Measurements from ENCODE around the gene GRHPR. TPM values are rescaled to one million over a fixed set of nuclear protein-coding genes. Genes with fewer than 3 reads are reported as not detected.
"Not testable (repeated sequence)": the region's sequence is repeated elsewhere in the genome, so short reads cannot be mapped to it uniquely, and the experiment has no call there.

GRHPR gene
- total RNA-seq, 1 donor: 184 TPM

GRCh38 chr9:37420271-37421215, 2.0 kb upstream of the GRHPR start:
- DNase-seq (ENCODE audit: low read depth in 2 of 3, low spot score in 2 of 3): no peak

- no peak for DNase-seq (ENCODE audit: low read depth in 2 of 3, low spot score in 2 of 3)
These were observed 595 bp upstream of the GRHPR start for GRCh38 chr9:37421914-37422288.

- no peak for DNase-seq (ENCODE audit: low read depth in 2 of 3, low spot score in 2 of 3)
These were observed 1.0 kb downstream of the GRHPR start for GRCh38 chr9:37423508-37423907.

- DNase-seq (ENCODE audit: low read depth in 2 of 3, low spot score in 2 of 3): no peak
These were observed 1.7 kb downstream of the GRHPR start for GRCh38 chr9:37424204-37424685.

GRCh38 chr9:37424686-37425297, 2.3 kb downstream of the GRHPR start:
- no peak for DNase-seq (ENCODE audit: low read depth in 2 of 3, low spot score in 2 of 3)

GRCh38 chr9:37425298-37425752, 2.8 kb downstream of the GRHPR start:
- DNase-seq (ENCODE audit: low read depth in 2 of 3, low spot score in 2 of 3): no peak

GRCh38 chr9:37426431-37426830, 3.9 kb downstream of the GRHPR start:
- not testable (repeated sequence) for DNase-seq (ENCODE audit: low read depth in 2 of 3, low spot score in 2 of 3)

GRCh38 chr9:37426846-37427245, 4.3 kb downstream of the GRHPR start:
- DNase-seq (ENCODE audit: low read depth in 2 of 3, low spot score in 2 of 3): no peak

GRCh38 chr9:37428345-37428744, 5.8 kb downstream of the GRHPR start:
- no peak for DNase-seq (ENCODE audit: low read depth in 2 of 3, low spot score in 2 of 3)

GRCh38 chr9:37429441-37430285, 7.2 kb downstream of the GRHPR start:
- no peak for DNase-seq (ENCODE audit: low read depth in 2 of 3, low spot score in 2 of 3)

- DNase-seq (ENCODE audit: low read depth in 2 of 3, low spot score in 2 of 3): no peak
These were observed 8.5 kb downstream of the GRHPR start for GRCh38 chr9:37430841-37431597.

GRCh38 chr9:37432020-37432419, 9.5 kb downstream of the GRHPR start:
- DNase-seq (ENCODE audit: low read depth in 2 of 3, low spot score in 2 of 3): no peak

- no peak for DNase-seq (ENCODE audit: low read depth in 2 of 3, low spot score in 2 of 3)
These were observed 11.4 kb downstream of the GRHPR start for GRCh38 chr9:37433867-37434371.

- DNase-seq (ENCODE audit: low read depth in 2 of 3, low spot score in 2 of 3): no peak
These were observed 14.0 kb downstream of the GRHPR start for GRCh38 chr9:37436540-37436939.

- DNase-seq (ENCODE audit: low read depth in 2 of 3, low spot score in 2 of 3): no peak
These were observed 14.5 kb downstream of the GRHPR start for GRCh38 chr9:37437010-37437409.

GRCh38 chr9:37437621-37438020, 15.1 kb downstream of the GRHPR start:
- no peak for DNase-seq (ENCODE audit: low read depth in 2 of 3, low spot score in 2 of 3)

GRCh38 chr9:37438359-37438758, 15.9 kb downstream of the GRHPR start:
- no peak for DNase-seq (ENCODE audit: low read depth in 2 of 3, low spot score in 2 of 3)

- DNase-seq (ENCODE audit: low read depth in 2 of 3, low spot score in 2 of 3): no peak
These were observed 19.4 kb downstream of the GRHPR start for GRCh38 chr9:37441776-37442370.

GRCh38 chr9:37442556-37442955, 20.1 kb downstream of the GRHPR start:
- no peak for DNase-seq (ENCODE audit: low read depth in 2 of 3, low spot score in 2 of 3)

- no peak for DNase-seq (ENCODE audit: low read depth in 2 of 3, low spot score in 2 of 3)
These were observed 21.1 kb downstream of the GRHPR start for GRCh38 chr9:37443566-37443965.

Data from hematopoietic multipotent progenitor cell (in vitro differentiated cells).